ENCODE measurements around the gene COL25A1. TPM values are rescaled to one million over a fixed set of nuclear protein-coding genes. Genes with fewer than 3 reads are reported as not detected.

The COL25A1 gene
- total RNA-seq, 1 experiment from 2014 or later: not detected

DNA sequence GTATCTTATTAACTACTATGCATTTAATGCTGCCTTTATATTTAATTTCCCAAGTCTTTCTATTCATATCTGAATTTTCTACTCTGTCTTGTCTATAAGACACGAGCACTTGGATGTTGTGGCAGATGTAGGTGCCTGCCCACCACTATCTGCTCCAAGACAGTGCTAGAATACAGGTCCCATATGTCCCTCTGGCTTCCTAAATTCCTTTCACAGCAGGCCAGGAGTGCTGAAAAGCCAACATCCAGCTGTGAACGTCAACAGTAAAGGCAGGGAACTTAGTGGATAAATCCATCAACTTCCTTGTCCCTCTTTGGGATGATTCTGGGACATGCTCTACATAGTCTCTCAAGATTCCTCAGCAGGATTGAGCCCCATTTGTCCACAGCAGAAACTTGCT lies 294.5 kb downstream of the COL25A1 start:
- no peaks in the 10 kb centered on the region for H3K36me3 Mint-ChIP-seq (ENCODE audit: insufficient read depth, unreplicated experiment)
- no peak for DNase-seq
- BruUV-seq (replicated peaks): no TSS peak
- intact Hi-C loops (cut with micrococcal nuclease; ENCODE audit: unreplicated experiment): no loop called here
- H3K4me1 Mint-ChIP-seq (ENCODE audit: low read depth, unreplicated experiment): peaks cover 10% of the 10 kb centered on the region
- CTCF ChIA-PET: no interaction called here
- H3K9me3 Mint-ChIP-seq (ENCODE audit: low read depth, unreplicated experiment): no peaks in the 10 kb centered on the region
- H3K27me3 Mint-ChIP-seq (ENCODE audit: unreplicated experiment): no peaks in the 10 kb centered on the region
- TF ChIP-seq, protein P1, sequence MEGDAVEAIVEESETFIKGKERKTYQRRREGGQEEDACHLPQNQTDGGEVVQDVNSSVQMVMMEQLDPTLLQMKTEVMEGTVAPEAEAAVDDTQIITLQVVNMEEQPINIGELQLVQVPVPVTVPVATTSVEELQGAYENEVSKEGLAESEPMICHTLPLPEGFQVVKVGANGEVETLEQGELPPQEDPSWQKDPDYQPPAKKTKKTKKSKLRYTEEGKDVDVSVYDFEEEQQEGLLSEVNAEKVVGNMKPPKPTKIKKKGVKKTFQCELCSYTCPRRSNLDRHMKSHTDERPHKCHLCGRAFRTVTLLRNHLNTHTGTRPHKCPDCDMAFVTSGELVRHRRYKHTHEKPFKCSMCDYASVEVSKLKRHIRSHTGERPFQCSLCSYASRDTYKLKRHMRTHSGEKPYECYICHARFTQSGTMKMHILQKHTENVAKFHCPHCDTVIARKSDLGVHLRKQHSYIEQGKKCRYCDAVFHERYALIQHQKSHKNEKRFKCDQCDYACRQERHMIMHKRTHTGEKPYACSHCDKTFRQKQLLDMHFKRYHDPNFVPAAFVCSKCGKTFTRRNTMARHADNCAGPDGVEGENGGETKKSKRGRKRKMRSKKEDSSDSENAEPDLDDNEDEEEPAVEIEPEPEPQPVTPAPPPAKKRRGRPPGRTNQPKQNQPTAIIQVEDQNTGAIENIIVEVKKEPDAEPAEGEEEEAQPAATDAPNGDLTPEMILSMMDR (IDR thresholded peaks at IDR 0.05; ENCODE audit: unreplicated experiment): no peak
- no peak overlapping the region for H3K27ac Mint-ChIP-seq (ENCODE audit: unreplicated experiment)
- H3K4me3 Mint-ChIP-seq (ENCODE audit: low read depth, unreplicated experiment): no peak overlapping the region

DNA sequence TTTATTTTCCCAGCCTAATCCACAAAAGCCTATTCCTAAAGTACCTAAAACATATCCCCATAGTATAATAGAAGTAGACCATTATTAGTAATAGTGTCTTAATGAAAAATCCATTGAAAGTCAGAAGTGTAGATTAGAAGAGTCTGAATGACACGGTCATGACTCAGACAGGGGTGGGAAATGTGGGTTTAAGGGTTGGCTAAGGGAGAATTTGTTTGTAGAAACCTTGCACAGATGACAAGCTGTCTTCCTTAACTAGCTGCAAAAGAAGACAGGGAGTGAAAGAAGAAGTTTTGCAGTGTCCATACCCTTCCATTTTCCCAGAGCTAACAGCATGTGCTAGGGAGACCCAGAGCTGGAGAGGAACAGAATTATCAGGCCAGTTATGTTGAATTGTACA lies 296.9 kb downstream of the COL25A1 start:
- Mint-ChIP-seq H3K27me3 (ENCODE audit: unreplicated experiment) (no peaks in the 10 kb centered on the region), H3K27ac (ENCODE audit: unreplicated experiment) (no peak overlapping the region), H3K36me3 (ENCODE audit: insufficient read depth, unreplicated experiment) (no peaks in the 10 kb centered on the region), H3K4me1 (ENCODE audit: low read depth, unreplicated experiment) (peaks cover 10% of the 10 kb centered on the region), H3K4me3 (ENCODE audit: low read depth, unreplicated experiment) (no peak overlapping the region), H3K9me3 (ENCODE audit: low read depth, unreplicated experiment) (no peaks in the 10 kb centered on the region)
- TF ChIP-seq, protein P1 (IDR thresholded peaks at IDR 0.05; ENCODE audit: unreplicated experiment): no peak
- intact Hi-C loops (cut with micrococcal nuclease; ENCODE audit: unreplicated experiment): no loop called here
- no TSS peak for BruUV-seq (replicated peaks)
- DNase-seq: no peak
- CTCF ChIA-PET: no interaction called here

DNA sequence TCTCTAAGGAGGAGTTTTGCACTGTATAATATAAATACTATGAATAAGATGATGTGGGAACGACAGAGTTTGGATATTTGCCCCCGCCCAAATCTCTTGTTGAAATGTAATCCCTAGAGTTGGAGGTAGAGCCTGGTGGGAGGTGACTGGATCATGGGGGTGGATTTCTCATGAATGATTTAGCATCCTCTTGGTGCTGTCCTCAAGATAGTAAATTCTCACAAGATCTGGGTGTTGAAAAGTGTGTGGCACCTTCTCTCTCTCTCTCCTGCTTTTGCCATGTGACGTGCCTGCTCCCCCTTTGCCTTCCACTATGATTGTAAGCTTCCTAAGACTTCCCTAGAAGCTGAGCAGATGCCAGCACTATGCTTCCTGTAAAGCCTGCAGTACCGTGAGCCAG lies 298.0 kb downstream of the COL25A1 start:
- BruUV-seq (replicated peaks): no TSS peak
- TF ChIP-seq, protein P1 (IDR thresholded peaks at IDR 0.05; ENCODE audit: unreplicated experiment): no peak
- Mint-ChIP-seq H3K27me3 (ENCODE audit: unreplicated experiment) (no peaks in the 10 kb centered on the region), H3K27ac (ENCODE audit: unreplicated experiment) (no peak overlapping the region), H3K4me1 (ENCODE audit: low read depth, unreplicated experiment) (peaks cover 10% of the 10 kb centered on the region), H3K4me3 (ENCODE audit: low read depth, unreplicated experiment) (no peak overlapping the region), H3K9me3 (ENCODE audit: low read depth, unreplicated experiment) (no peaks in the 10 kb centered on the region), H3K36me3 (ENCODE audit: insufficient read depth, unreplicated experiment) (no peaks in the 10 kb centered on the region)
- intact Hi-C loops (cut with micrococcal nuclease; ENCODE audit: unreplicated experiment): no loop called here
- DNase-seq: no peak
- CTCF ChIA-PET: interaction anchor here (0.6 kb wide), 1 partner anchor 1635 kb away, joined by 3 read pairs; no protein-coding TSS in a partner anchor

DNA sequence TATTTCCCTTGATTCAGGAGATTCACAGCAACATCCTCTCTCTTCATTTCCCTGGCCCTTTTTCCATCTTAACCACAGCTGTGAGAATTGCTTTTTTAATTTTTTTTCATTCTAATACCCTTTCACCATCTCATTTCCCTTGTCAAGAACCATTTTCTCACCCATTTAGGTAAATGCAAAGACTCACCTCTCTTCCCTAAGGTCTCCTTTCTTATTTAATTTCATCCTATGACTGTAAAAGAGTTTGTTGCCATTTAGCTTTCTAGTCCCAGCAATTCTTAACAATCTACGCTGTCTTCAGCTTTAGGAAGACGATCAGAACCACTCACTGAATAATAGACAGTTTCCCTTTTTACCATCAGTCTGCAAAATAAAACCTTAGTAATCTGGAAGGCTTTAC lies 298.5 kb downstream of the COL25A1 start:
- Mint-ChIP-seq H3K27ac (ENCODE audit: unreplicated experiment) (no peak overlapping the region), H3K9me3 (ENCODE audit: low read depth, unreplicated experiment) (no peaks in the 10 kb centered on the region)

More for the DNA sequence above, 298.5 kb downstream of the COL25A1 start:
- TF ChIP-seq, protein P1 (IDR thresholded peaks at IDR 0.05; ENCODE audit: unreplicated experiment): no peak
- CTCF ChIA-PET: no interaction called here
- H3K4me1 Mint-ChIP-seq (ENCODE audit: low read depth, unreplicated experiment): peaks cover 10% of the 10 kb centered on the region
- no peak for DNase-seq
- H3K27me3 Mint-ChIP-seq (ENCODE audit: unreplicated experiment): no peaks in the 10 kb centered on the region
- BruUV-seq (replicated peaks): no TSS peak
- H3K36me3 Mint-ChIP-seq (ENCODE audit: insufficient read depth, unreplicated experiment): no peaks in the 10 kb centered on the region
- intact Hi-C loops (cut with micrococcal nuclease; ENCODE audit: unreplicated experiment): no loop called here
- H3K4me3 Mint-ChIP-seq (ENCODE audit: low read depth, unreplicated experiment): no peak overlapping the region
